Measurements from ENCODE around the gene SYVN1. TPM values are rescaled to one million over a fixed set of nuclear protein-coding genes. Genes with fewer than 3 reads are reported as not detected.
A peak's percentile ranks its signal among the peaks of the same experiment; 100 is the strongest.

Gene SYVN1
- total RNA-seq, 4 donors from 2014 or later: 20.5 to 72.6 (median 51.9) TPM

- Histone ChIP-seq H3K4me3 (no peak overlapping the region), H3K27me3 (no peaks in the 10 kb centered on the region), H3K9me3 (no peaks in the 10 kb centered on the region), H3K4me1 (peaks cover 20 to 53% (median 34%) of the 10 kb centered on the region in 4 donors), H3K27ac (no peak overlapping the region), H3K36me3 (peaks cover 0 to 4% (median 0%) of the 10 kb centered on the region in 4 donors)
- TF ChIP-seq EP300 (IDR thresholded peaks at IDR 0.05; ENCODE audit: low read depth) (no peak), POLR2A (IDR thresholded peaks at IDR 0.05) (no peak), POLR2AphosphoS5 (IDR thresholded peaks at IDR 0.05) (no peak), CTCF (IDR thresholded peaks at IDR 0.05) (no peak)
- WGBS, 2 donors (ENCODE audit: low coverage in 1 of 2): 30 to 67% methylated on average over 2 to 6 of the region's 6 CpGs
- in situ Hi-C loops (cut with MboI; ENCODE audit: low pct_ligation_motif_present in 1 of 4, low pct_unique_long_range_greater_than_20kb in 1 of 4, low sequenced_read_pairs in 3 of 4) (no loop called here), intact Hi-C loops (cut with DNase I; ENCODE audit: low total_unique reads) (loop anchor here (5.0 kb wide), 1 partner anchor 102 kb away; the partner anchor contains the start of gene ARL2)
- DNase-seq: no peak
Measured at GRCh38 chr11:65113839-65114238, 20.5 kb downstream of the SYVN1 start.

- 5 to 20% methylated on average over 4 to 14 of the region's 14 CpGs for WGBS, 2 donors (ENCODE audit: low coverage in 1 of 2)
- H3K4me3 ChIP-seq: peak overlapping the region in 3 of 4 donors; percentile 37 to 57 (median 48)
- H3K9me3 ChIP-seq: no peaks in the 10 kb centered on the region
- DNase-seq: no peak
- intact Hi-C loops (cut with DNase I; ENCODE audit: low total_unique reads): loop anchor here (5.0 kb wide), 1 partner anchor 101 kb away; the partner anchor contains the start of gene ARL2
- peaks cover 0 to 5% (median 0%) of the 10 kb centered on the region in 4 donors for H3K36me3 ChIP-seq
- peak overlapping the region; percentile 76 to 85 (median 80) for H3K27ac ChIP-seq
- peaks cover 20 to 52% (median 34%) of the 10 kb centered on the region in 4 donors for H3K4me1 ChIP-seq
- TF ChIP-seq POLR2A (IDR thresholded peaks at IDR 0.05): no peak
- no peak for TF ChIP-seq CTCF (IDR thresholded peaks at IDR 0.05)
- no peak for TF ChIP-seq POLR2AphosphoS5 (IDR thresholded peaks at IDR 0.05)
- TF ChIP-seq EP300 (IDR thresholded peaks at IDR 0.05; ENCODE audit: low read depth): no peak
- in situ Hi-C loops (cut with MboI; ENCODE audit: low pct_ligation_motif_present in 1 of 4, low pct_unique_long_range_greater_than_20kb in 1 of 4, low sequenced_read_pairs in 3 of 4): no loop called here
- no peaks in the 10 kb centered on the region for H3K27me3 ChIP-seq
Measured at GRCh38 chr11:65113361-65113756, 21.0 kb downstream of the SYVN1 start.

- DNase-seq: peak; percentile 81
- peaks cover 0 to 8% (median 2%) of the 10 kb centered on the region in 4 donors for H3K36me3 ChIP-seq
- H3K27ac ChIP-seq: peak overlapping the region; percentile 76 to 85 (median 80)
- H3K27me3 ChIP-seq: no peaks in the 10 kb centered on the region
- intact Hi-C loops (cut with DNase I; ENCODE audit: low total_unique reads): loop anchor here (5.0 kb wide), 1 partner anchor 100 kb away; the partner anchor contains the start of gene ARL2
- H3K4me3 ChIP-seq: peak overlapping the region; percentile 37 to 57 (median 51)
- in situ Hi-C loops (cut with MboI; ENCODE audit: low pct_ligation_motif_present in 1 of 4, low pct_unique_long_range_greater_than_20kb in 1 of 4, low sequenced_read_pairs in 3 of 4): no loop called here
- H3K4me1 ChIP-seq: peaks cover 20 to 46% (median 34%) of the 10 kb centered on the region in 4 donors
- H3K9me3 ChIP-seq: no peaks in the 10 kb centered on the region
- 2% methylated on average over 29 of the region's 57 CpGs; no CpG with 5 or more reads in 1 of the 2 donors for WGBS, 2 donors (ENCODE audit: low coverage in 1 of 2)
- TF ChIP-seq EP300 (IDR thresholded peaks at IDR 0.05; ENCODE audit: low read depth) (no peak), CTCF (IDR thresholded peaks at IDR 0.05) (peak; percentile 81 to 96 (median 93)), POLR2AphosphoS5 (IDR thresholded peaks at IDR 0.05) (peak in 2 of 3 donors; percentile 66 to 75), POLR2A (IDR thresholded peaks at IDR 0.05) (no peak)
Measured at GRCh38 chr11:65112546-65113360, 21.6 kb downstream of the SYVN1 start.
